ENCODE data around the gene ALDH7A1.

GRCh38 chr5:126484253-126484652 is 110.8 kb downstream of the ALDH7A1 start:
- TF ChIP-seq CTCF (IDR thresholded peaks at IDR 0.05) (no peak), POLR2A (IDR thresholded peaks at IDR 0.05) (no peak), POLR2AphosphoS5 (IDR thresholded peaks at IDR 0.05; ENCODE audit: insufficient read depth in 1 of 2, low read depth in 1 of 2) (no peak)

All from vagina (tissue), 2 donors.